Amygdala (tissue), 56 donors: Measurements from ENCODE around the gene COMMD7.
"Not testable (repeated sequence)": the region's sequence is repeated elsewhere in the genome, so short reads cannot be mapped to it uniquely, and the experiment has no call there.

ENCODE experiments used
- DNase-seq, 56 donors: peaks; one replicate each; lab custom pipeline; 2025; lab: John Stamatoyannopoulos, UW

COMMD7 gene

GRCh38 chr20:32737371-32738223 lies 5.7 kb downstream of the COMMD7 start:
- no peak for DNase-seq

- DNase-seq, result no peak
Measured at GRCh38 chr20:32731882-32732266, 11.4 kb downstream of the COMMD7 start.

- not testable (repeated sequence) for DNase-seq
Measured at GRCh38 chr20:32729334-32729733, 13.9 kb downstream of the COMMD7 start.

- not testable (repeated sequence) for DNase-seq
Measured at GRCh38 chr20:32728435-32728834, 14.8 kb downstream of the COMMD7 start.

- DNase-seq, result peak in 4 of 56 donors; percentile 2 to 15 (median 8)
Measured at GRCh38 chr20:32727683-32728082, 15.6 kb downstream of the COMMD7 start.

- DNase-seq, result no peak
Measured at GRCh38 chr20:32718749-32719348, 24.4 kb downstream of the COMMD7 start.

- no peak for DNase-seq
Measured at GRCh38 chr20:32711346-32711745, 31.9 kb downstream of the COMMD7 start.

GRCh38 chr20:32709632-32710121 lies 33.6 kb downstream of the COMMD7 start:
- no peak for DNase-seq

GRCh38 chr20:32709029-32709631 lies 34.1 kb downstream of the COMMD7 start:
- not testable (repeated sequence) for DNase-seq

GRCh38 chr20:32707691-32708581 lies 35.3 kb downstream of the COMMD7 start:
- no peak for DNase-seq

GRCh38 chr20:32706486-32706885 lies 36.8 kb downstream of the COMMD7 start:
- no peak for DNase-seq

GRCh38 chr20:32702706-32703425 lies 40.4 kb downstream of the COMMD7 start:
- DNase-seq, result no peak

- no peak for DNase-seq
Measured at GRCh38 chr20:32697608-32698007, 45.7 kb downstream of the COMMD7 start.

- no peak for DNase-seq
Measured at GRCh38 chr20:32695089-32695488, 48.2 kb downstream of the COMMD7 start.

- not testable (repeated sequence) for DNase-seq
Measured at GRCh38 chr20:32688966-32689365, 54.3 kb downstream of the COMMD7 start.

GRCh38 chr20:32687180-32687532 lies 56.1 kb downstream of the COMMD7 start:
- no peak for DNase-seq

GRCh38 chr20:32686530-32687179 lies 56.6 kb downstream of the COMMD7 start:
- DNase-seq, result no peak

GRCh38 chr20:32685541-32686529 lies 57.4 kb downstream of the COMMD7 start:
- DNase-seq, result peak in 6 of 56 donors; percentile 2 to 36 (median 24)
